OCI-LY1 (cell line): Measurements from ENCODE around the gene PLCD1.

Source experiments
- EZH2 ChIP-seq: fragments of 200-600 bp; sonication (generic), shearing (Covaris generic); IDR thresholded peaks from 2 replicates; pipeline ENCODE4 v1.8.0; 2017; ENCODE audit warnings: borderline replicate concordance, mixed run types, mild to moderate bottlenecking, antibody characterized with exemption, low read length, moderate library complexity, mixed read lengths
- TF ChIP-seq, protein P1 (sequence below): fragments of 200-600 bp; sonication (generic), shearing (Covaris generic); IDR thresholded peaks from 2 replicates; pipeline ENCODE4 v1.5.1; 2017; ENCODE audit warnings: mild to moderate bottlenecking, antibody characterized with exemption, low read length, moderate library complexity, mixed read lengths

GRCh38 chr3:38046027-38046426 lies 16.6 kb upstream of the PLCD1 start:
- TF ChIP-seq, protein P1, sequence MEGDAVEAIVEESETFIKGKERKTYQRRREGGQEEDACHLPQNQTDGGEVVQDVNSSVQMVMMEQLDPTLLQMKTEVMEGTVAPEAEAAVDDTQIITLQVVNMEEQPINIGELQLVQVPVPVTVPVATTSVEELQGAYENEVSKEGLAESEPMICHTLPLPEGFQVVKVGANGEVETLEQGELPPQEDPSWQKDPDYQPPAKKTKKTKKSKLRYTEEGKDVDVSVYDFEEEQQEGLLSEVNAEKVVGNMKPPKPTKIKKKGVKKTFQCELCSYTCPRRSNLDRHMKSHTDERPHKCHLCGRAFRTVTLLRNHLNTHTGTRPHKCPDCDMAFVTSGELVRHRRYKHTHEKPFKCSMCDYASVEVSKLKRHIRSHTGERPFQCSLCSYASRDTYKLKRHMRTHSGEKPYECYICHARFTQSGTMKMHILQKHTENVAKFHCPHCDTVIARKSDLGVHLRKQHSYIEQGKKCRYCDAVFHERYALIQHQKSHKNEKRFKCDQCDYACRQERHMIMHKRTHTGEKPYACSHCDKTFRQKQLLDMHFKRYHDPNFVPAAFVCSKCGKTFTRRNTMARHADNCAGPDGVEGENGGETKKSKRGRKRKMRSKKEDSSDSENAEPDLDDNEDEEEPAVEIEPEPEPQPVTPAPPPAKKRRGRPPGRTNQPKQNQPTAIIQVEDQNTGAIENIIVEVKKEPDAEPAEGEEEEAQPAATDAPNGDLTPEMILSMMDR: no peak
- TF ChIP-seq EZH2: no peak
